ENCODE measurements around the gene TMEM174. TPM values are rescaled to one million over a fixed set of nuclear protein-coding genes. Genes with fewer than 3 reads are reported as not detected.

Gene TMEM174
- total RNA-seq, 1 donor, result not detected

- Histone ChIP-seq H3K9me3 (ENCODE audit: low read depth, low read length) (no peaks in the 10 kb centered on the region), H3K27ac (ENCODE audit: low read depth, low read length) (no peak overlapping the region), H2AFZ (ENCODE audit: low read length) (no peak overlapping the region), H3K36me3 (ENCODE audit: insufficient read depth, low read length) (no peaks in the 10 kb centered on the region), H3K27me3 (ENCODE audit: insufficient read depth, low read length) (no peaks in the 10 kb centered on the region), H3K4me2 (ENCODE audit: insufficient read depth, low read length) (no peak overlapping the region), H3K4me3 (ENCODE audit: insufficient read depth, low read length) (no peak overlapping the region), H3K4me1 (ENCODE audit: insufficient read depth, low read length) (no peaks in the 10 kb centered on the region), H4K20me1 (ENCODE audit: insufficient read depth, low read length) (no peaks in the 10 kb centered on the region), H3K79me2 (ENCODE audit: insufficient read depth, low read length) (no peaks in the 10 kb centered on the region)
- no peak for TF ChIP-seq CTCF (IDR thresholded peaks at IDR 0.05; ENCODE audit: extremely low read depth, low read depth, low read length)
- DNase-seq (ENCODE audit: insufficient read length, low spot score, missing footprints), result no peak
Measured at GRCh38 chr5:73129143-73129542, 43.9 kb upstream of the TMEM174 start.

GRCh38 chr5:73130811-73131210 is 42.2 kb upstream of the TMEM174 start:
- TF ChIP-seq CTCF (IDR thresholded peaks at IDR 0.05; ENCODE audit: extremely low read depth, low read depth, low read length), result no peak
- H3K27me3 ChIP-seq (ENCODE audit: insufficient read depth, low read length), result no peaks in the 10 kb centered on the region
- DNase-seq (ENCODE audit: insufficient read length, low spot score, missing footprints), result no peak

GRCh38 chr5:73131711-73132425 is 41.1 kb upstream of the TMEM174 start:
- no peak for TF ChIP-seq CTCF (IDR thresholded peaks at IDR 0.05; ENCODE audit: extremely low read depth, low read depth, low read length)
- peak; percentile 74 for DNase-seq (ENCODE audit: insufficient read length, low spot score, missing footprints)
- H3K4me2 ChIP-seq (ENCODE audit: insufficient read depth, low read length), result no peak overlapping the region
- H4K20me1 ChIP-seq (ENCODE audit: insufficient read depth, low read length), result no peaks in the 10 kb centered on the region
- no peaks in the 10 kb centered on the region for H3K79me2 ChIP-seq (ENCODE audit: insufficient read depth, low read length)
- no peak overlapping the region for H3K27ac ChIP-seq (ENCODE audit: low read depth, low read length)
- no peaks in the 10 kb centered on the region for H3K9me3 ChIP-seq (ENCODE audit: low read depth, low read length)
- no peaks in the 10 kb centered on the region for H3K36me3 ChIP-seq (ENCODE audit: insufficient read depth, low read length)
- no peak overlapping the region for H2AFZ ChIP-seq (ENCODE audit: low read length)
- peaks cover 6% of the 10 kb centered on the region for H3K4me1 ChIP-seq (ENCODE audit: insufficient read depth, low read length)
- H3K4me3 ChIP-seq (ENCODE audit: insufficient read depth, low read length), result no peak overlapping the region
- peaks cover 1% of the 10 kb centered on the region for H3K27me3 ChIP-seq (ENCODE audit: insufficient read depth, low read length)

More at GRCh38 chr5:73130811-73131210, 42.2 kb upstream of the TMEM174 start:
- Histone ChIP-seq H3K36me3 (ENCODE audit: insufficient read depth, low read length) (no peaks in the 10 kb centered on the region), H3K4me3 (ENCODE audit: insufficient read depth, low read length) (no peak overlapping the region), H2AFZ (ENCODE audit: low read length) (no peak overlapping the region), H3K79me2 (ENCODE audit: insufficient read depth, low read length) (no peaks in the 10 kb centered on the region), H3K27ac (ENCODE audit: low read depth, low read length) (no peak overlapping the region), H3K4me1 (ENCODE audit: insufficient read depth, low read length) (peaks cover 2% of the 10 kb centered on the region), H3K9me3 (ENCODE audit: low read depth, low read length) (no peaks in the 10 kb centered on the region), H4K20me1 (ENCODE audit: insufficient read depth, low read length) (no peaks in the 10 kb centered on the region), H3K4me2 (ENCODE audit: insufficient read depth, low read length) (no peak overlapping the region)

- no peak overlapping the region for H2AFZ ChIP-seq (ENCODE audit: low read length)
- peaks cover 6% of the 10 kb centered on the region for H3K4me1 ChIP-seq (ENCODE audit: insufficient read depth, low read length)
- H3K36me3 ChIP-seq (ENCODE audit: insufficient read depth, low read length), result no peaks in the 10 kb centered on the region
- H3K27me3 ChIP-seq (ENCODE audit: insufficient read depth, low read length), result peaks cover 2% of the 10 kb centered on the region
- no peaks in the 10 kb centered on the region for H3K79me2 ChIP-seq (ENCODE audit: insufficient read depth, low read length)
- H3K4me3 ChIP-seq (ENCODE audit: insufficient read depth, low read length), result no peak overlapping the region
- H4K20me1 ChIP-seq (ENCODE audit: insufficient read depth, low read length), result no peaks in the 10 kb centered on the region
- no peak overlapping the region for H3K27ac ChIP-seq (ENCODE audit: low read depth, low read length)
- no peak overlapping the region for H3K4me2 ChIP-seq (ENCODE audit: insufficient read depth, low read length)
- no peaks in the 10 kb centered on the region for H3K9me3 ChIP-seq (ENCODE audit: low read depth, low read length)
- TF ChIP-seq CTCF (IDR thresholded peaks at IDR 0.05; ENCODE audit: extremely low read depth, low read depth, low read length), result no peak
- no peak for DNase-seq (ENCODE audit: insufficient read length, low spot score, missing footprints)
Measured at GRCh38 chr5:73132759-73133158, 40.2 kb upstream of the TMEM174 start.
